T follicular helper cell (primary cell): ENCODE measurements around the gene DISC1.
"Not testable (repeated sequence)": the region's sequence is repeated elsewhere in the genome, so short reads cannot be mapped to it uniquely, and the experiment has no call there.

Experiments used
- DNase-seq: peaks from one replicate; pipeline ENCODE4 v3.0.0-alpha.2; 2020; ENCODE audit warnings: low read depth

The DISC1 gene

DNA sequence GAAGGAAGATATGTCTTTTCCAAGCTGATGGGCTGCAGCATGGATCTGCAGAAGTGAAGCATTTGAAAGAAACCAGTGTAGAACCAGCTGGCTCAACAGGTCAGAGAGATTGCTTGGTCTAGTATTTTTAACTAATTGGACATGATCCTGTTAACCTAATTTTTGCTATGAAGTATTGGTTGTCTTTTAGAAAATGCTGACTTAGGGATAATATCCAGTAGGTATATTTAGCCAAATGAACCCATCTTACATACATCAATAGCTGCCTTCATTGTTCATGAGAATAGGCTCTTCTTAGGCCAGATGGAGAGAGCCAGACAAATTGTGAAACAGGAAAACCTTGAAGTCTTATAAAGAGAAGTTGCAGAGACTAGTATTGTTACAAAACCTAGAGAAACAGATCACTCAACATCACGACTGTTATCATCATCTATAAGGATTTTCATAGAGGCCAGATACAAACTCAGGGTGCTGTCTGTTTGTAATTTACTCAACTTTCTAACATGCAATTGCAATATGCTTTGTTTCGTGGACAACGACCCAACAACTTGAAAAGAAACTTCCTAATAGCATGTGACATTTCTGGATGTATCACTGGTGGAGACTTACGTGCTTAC is 148.2 kb downstream of the DISC1 start:
- DNase-seq: no peak

DNA sequence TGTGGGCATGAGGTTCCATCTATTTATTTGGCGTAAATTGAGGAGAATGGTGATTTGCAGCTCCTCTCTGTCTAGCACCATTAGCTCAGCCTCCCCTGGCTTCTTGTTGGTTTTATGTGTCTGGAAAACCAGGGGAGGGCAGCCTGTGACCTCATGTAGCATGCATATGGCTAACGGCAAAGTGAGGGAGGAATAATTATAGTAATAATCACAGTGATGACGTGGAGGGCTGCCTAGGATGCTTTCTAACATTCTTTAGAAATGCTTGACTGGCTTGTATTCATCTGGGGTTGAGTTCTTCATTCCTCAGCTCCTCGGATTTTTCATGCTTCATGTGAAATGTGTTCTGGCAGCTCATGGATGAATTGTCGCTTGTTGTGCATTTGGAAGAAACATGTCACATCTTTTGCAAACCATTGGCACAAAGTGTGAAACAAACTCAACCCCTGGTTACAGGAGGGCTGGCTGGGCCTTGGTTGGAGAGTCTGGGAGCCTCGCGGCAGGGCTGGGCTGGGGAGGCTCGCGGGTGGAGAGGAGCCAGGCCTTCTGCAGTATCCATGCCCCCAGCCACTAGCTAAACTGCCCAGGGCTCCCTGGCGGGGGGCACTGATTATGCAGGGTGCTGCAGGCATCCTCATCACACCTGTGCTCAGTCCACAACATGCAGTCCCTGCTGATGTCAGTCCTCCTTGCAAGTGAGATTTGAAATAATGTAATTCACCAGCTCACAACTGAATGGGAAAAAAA is 149.6 kb downstream of the DISC1 start:
- no peak for DNase-seq

DNA sequence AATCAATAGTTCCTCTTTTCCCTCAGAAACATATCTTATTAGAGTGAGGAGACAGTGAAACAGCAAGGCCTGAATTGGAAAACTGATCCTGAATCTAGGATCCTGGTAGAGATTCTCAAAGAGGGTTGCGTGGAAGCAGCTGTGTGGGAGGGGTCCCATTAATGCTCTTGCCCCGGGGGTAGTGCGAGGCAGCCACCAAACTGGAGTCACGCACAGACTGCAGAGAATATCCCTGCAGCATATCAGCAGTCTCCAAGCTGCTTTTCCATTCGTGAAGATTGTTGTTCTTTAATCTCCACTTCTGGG is 150.1 kb downstream of the DISC1 start:
- no peak for DNase-seq

GRCh38 chr1:231778009-231778719 is 151.6 kb downstream of the DISC1 start:
- no peak for DNase-seq

GRCh38 chr1:231779081-231779480 is 152.5 kb downstream of the DISC1 start:
- DNase-seq: no peak

DNA sequence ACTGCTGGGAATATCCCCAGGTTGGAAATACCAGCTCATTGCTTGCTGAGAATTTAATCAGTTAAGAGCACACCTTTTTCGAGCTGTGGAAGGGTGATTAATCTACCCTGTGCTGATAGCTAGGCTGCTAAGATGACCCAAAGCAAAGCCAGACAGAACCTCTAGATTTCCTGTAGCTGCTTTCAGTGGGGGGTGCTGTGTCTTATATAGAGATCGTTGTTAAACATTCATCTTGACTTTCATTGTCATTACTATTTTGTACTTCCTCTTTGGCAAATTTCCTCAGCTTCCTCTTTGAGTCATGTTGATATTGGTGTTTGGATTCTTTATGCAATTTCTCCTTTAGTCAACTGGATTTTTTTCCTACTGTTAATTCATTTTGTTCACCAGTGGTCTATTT is 155.3 kb downstream of the DISC1 start:
- no peak for DNase-seq

DNA sequence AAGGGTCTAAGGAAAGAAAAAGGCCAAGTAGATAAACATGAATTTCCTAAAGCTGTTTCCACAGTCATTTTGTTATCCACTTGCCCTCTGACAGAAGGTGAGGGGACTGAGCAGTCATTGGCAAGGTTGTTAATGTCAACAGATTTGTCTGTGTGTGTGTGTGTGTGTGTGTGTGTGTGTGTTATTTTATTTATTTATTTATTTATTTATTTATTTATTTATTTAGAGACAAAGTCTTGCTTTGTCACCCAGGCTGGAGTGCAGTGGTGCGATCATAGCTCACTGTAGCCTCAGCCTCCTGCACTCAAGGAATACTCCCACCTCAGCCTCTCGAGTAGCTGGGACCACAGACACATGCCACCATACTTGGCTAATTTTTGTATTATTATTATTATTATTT is 158.5 kb downstream of the DISC1 start:
- not testable (repeated sequence) for DNase-seq

DNA sequence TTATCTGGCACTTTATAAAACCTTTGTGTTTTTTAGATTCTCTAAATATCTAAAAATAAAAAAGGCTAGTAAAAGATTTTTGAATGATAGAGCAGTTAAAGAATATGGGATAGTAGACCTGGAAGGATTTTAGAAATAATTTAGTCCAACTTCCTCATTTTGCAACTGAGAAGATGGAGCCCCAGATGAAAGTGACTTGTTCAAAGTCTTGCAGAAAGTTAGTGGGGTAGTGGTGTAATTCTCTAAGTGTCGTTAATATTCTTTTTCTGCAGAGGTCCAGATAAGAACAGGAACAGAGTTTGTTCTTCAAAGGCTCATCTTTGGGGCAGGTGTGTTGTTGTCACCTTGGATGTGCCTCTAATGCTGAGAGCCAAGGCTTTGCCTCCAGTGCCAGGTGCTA is 159.5 kb downstream of the DISC1 start:
- no peak for DNase-seq

GRCh38 chr1:231792634-231793033 is 166.0 kb downstream of the DISC1 start:
- no peak for DNase-seq

- no peak for DNase-seq
Observed at GRCh38 chr1:231793893-231794292, 167.3 kb downstream of the DISC1 start.

DNA sequence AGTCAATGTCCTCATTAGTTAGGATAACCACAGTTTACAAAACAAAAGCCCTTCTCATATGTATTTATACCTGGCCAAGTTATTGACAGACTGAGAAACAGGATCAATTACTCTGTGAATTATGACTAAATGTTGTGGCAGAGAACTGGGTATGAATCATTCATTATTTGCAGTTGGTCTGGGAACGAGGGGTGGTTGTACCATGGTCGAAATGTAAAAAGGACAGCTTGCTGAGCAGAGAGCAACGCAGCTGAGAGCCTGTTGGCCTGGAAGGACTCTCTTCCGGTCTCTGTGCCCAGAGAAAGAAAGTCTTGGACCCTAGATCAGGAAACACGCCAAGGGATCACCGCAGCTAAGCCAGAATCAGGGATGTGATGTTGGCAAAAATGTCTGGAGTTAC is 169.6 kb downstream of the DISC1 start:
- no peak for DNase-seq

DNA sequence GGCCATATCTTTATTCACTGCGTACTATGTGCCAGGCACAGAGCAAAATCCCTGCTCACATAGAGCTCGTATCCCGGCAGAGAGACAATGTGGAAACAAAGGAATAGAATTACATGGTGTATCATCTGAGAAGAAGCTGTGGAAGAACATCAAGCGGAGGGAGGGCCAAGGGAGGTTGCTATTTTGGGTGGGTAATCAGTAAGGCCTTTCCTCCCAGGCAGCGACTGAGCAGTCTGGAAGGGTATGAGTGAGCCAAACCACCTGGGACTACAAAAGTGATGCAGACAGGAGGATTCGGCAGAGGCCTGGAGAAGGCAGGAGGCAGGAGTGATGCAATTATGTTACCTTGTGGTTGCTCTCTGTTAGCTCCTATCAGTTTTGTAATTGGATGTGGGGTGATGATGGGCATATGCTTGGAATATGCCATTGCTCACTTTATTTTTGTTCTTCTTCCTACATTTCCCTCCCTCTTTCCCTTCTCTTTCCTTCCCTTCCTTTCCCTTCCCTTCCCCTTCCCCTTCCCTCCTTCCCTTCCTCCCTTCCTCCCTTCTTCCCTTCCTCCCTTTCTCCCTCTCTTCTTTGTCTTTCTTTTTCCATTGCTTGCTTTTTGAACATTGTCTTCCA is 172.9 kb downstream of the DISC1 start:
- no peak for DNase-seq

DNA sequence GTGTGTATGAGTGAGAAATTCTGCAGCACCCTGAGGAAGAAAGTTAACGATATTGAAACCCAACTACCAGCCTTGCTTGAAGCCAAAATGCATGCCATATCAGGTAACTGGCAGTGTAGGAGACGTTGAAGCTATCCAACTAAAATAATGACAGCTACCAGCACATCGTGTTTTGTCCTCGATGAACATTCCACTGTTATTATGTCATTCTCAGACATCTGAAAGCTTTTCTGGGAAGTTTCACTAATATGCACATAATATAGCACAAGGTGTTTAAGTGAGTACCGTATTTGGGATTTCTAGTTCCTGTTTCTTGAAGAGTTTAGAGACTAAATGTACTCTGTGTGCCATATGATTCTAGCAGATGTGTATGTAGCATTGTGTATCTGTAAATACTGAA is 173.5 kb downstream of the DISC1 start:
- DNase-seq: no peak

DNA sequence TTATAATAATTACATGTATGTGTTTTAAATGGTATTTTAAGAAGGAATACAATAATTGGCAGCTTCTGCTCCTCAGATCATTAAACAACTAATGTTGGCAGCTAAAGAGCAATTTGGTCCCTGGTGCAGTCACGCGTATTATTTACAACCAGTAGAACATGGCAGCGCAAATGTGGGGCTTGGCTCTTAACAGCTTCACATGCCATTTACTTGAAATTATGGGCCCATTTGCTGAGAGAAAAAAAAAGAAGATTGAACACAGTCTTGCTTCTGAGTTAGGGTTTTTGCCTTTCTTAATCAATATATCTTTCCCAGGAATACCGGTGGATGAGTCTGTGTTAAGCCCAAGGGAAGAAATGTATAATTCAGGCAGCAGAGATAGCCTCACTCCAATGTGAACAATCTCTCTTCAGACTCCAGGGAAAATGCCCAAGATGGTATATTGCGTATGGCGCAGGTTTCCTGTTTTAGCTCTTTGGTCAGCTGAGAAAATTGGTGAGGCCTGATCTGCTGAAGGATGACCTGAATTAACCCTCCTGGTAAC is 174.5 kb downstream of the DISC1 start:
- DNase-seq: no peak

- no peak for DNase-seq
Observed at GRCh38 chr1:231803353-231803752, 176.8 kb downstream of the DISC1 start.

- no peak for DNase-seq
Observed at GRCh38 chr1:231806623-231807495, 180.3 kb downstream of the DISC1 start.

DNA sequence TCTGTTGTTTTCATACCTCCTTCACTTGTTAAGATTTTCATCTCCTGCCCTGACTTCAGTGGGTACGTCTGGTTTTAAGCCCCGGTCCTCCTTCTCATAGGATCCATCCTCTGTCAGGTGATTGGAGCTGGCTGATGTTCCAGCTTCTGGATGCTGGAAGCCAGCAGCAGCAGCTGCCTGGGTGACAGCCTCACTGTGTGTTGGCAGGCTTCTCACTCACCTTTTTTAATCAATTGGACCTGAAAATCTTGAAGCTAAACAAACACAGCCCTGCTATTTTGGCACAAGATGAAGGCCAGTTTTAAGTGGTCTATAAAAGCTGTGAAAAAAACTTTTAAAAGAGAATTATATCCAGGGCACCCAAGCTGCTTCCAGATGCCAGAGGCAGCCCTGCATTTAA is 181.0 kb downstream of the DISC1 start:
- DNase-seq: no peak

DNA sequence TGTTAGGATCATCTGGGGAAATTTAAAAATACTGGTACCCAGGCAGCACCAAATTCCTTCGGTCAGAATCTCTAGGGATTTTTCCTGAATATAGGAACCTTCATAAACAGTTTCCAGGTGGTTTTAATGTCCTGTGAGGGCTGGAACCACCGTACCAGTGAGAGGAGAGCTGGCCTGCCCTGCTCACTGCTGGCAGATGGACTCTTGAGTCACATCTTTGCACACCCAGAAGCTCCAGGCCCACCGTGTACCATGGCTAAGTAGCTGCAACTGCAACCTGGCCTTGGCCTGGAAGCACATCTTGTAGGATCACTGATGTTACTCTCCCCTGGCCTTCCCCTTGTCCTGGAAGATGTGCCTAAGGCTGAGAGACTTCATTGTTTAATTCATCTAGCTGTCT is 181.5 kb downstream of the DISC1 start:
- DNase-seq: no peak

DNA sequence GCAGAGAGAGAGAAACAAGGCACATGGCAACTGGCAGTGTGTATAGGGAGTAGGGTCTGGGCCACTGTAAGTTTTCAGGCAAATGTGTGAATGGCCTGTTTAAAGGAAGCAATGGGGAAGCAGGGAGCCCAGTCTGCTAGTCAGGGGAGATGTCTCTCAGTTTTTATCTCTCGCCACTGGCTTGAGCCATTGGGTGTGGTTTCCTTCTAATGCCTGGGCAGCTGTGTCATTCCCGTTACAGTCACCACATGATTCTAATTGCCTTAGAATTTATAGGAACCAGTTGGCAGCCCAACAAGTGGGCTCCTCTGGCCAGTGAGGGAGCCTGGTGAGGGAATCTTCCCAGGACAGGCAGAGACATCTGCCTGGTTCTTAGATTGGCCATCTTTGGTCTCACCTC is 182.4 kb downstream of the DISC1 start:
- DNase-seq: no peak

DNA sequence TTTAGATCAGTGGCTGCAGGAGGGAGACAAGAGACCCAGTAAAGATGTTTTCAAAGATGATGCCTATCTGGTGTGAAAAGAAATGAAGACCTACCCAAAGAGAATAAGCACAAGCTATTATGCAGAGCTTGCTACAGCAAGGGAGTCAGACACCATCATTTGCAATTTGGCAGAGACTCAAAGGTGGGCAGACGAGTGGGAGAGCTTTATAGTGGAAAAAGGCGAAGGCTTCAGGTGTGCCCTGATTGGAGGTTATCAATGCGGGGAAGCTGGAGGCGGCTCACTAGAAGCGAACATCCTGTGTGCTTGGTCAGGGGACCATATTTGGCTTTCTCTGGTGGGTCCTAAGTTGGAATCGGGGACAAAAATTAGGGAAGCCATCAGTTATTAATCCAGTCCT is 183.8 kb downstream of the DISC1 start:
- DNase-seq: no peak

DNA sequence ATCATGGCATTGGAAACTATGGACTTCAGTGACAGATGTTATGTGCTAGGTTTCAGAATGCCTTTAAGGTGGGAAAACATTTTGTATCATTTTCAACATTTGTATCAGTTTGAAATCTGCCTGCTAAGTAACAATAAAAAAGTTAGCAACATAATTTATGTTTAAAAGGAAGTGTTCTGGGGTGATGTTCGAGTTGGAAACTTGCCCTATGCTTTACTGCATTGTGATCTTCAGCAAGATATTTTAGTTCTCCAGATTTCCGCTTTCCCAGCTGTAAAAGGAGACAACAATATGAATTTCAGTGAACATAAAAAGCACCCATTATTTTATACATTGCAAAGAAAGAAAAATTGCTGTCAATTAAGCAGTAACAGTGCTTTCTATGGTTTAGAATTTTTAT is 187.4 kb downstream of the DISC1 start:
- no peak for DNase-seq

DNA sequence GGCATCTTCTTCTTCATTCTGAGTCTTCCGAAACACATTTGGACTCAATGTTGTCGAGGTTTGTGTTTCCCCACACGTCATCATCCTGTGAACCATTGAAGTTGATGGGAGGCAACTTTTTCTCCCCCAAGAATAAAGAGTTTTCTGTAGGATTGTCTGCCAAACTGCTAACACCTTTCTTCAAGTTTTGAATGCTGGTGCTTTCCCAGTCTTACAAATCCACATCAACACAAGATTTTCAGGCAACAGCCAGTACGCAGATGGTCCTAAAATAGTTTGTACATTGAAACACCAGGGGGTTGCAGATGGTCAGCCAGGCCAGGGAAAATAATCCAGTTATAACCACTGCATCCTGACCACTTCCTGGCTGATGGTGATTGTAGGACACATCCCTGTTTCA is 187.9 kb downstream of the DISC1 start:
- DNase-seq: no peak
